Measurements from ENCODE around the gene EBF3.

EBF3 gene

GRCh38 chr10:129968020-129968852, 4.2 kb upstream of the EBF3 start:
- Histone ChIP-seq H3K27me3 (ENCODE audit: insufficient read depth, low read length) (peaks cover 84% of the 10 kb centered on the region), H3K36me3 (ENCODE audit: insufficient read depth, low read length) (no peaks in the 10 kb centered on the region), H2AFZ (ENCODE audit: low read depth, low read length) (no peak overlapping the region), H3K4me3 (ENCODE audit: low read length) (no peak overlapping the region), H3K4me1 (ENCODE audit: insufficient read depth, low read length) (peaks cover 41% of the 10 kb centered on the region), H3K9me3 (ENCODE audit: low read length) (no peaks in the 10 kb centered on the region)

- Histone ChIP-seq H2AFZ (ENCODE audit: low read depth, low read length) (no peak overlapping the region), H3K36me3 (ENCODE audit: insufficient read depth, low read length) (no peaks in the 10 kb centered on the region), H3K9me3 (ENCODE audit: low read length) (no peaks in the 10 kb centered on the region), H3K4me1 (ENCODE audit: insufficient read depth, low read length) (peaks cover 47% of the 10 kb centered on the region), H3K4me3 (ENCODE audit: low read length) (no peak overlapping the region), H3K27me3 (ENCODE audit: insufficient read depth, low read length) (peaks cover 84% of the 10 kb centered on the region)
Observed at GRCh38 chr10:129967579-129968019, 3.5 kb upstream of the EBF3 start.

- Histone ChIP-seq H3K36me3 (ENCODE audit: insufficient read depth, low read length) (no peaks in the 10 kb centered on the region), H3K27me3 (ENCODE audit: insufficient read depth, low read length) (peaks cover 84% of the 10 kb centered on the region), H3K4me3 (ENCODE audit: low read length) (no peak overlapping the region)
Observed at GRCh38 chr10:129966889-129967578, 3.0 kb upstream of the EBF3 start.

GRCh38 chr10:129966370-129966888, 2.4 kb upstream of the EBF3 start:
- no peak overlapping the region for H3K4me3 ChIP-seq (ENCODE audit: low read length)
- H3K36me3 ChIP-seq (ENCODE audit: insufficient read depth, low read length): no peaks in the 10 kb centered on the region
- peaks cover 85% of the 10 kb centered on the region for H3K27me3 ChIP-seq (ENCODE audit: insufficient read depth, low read length)
- no peak overlapping the region for H2AFZ ChIP-seq (ENCODE audit: low read depth, low read length)
- H3K4me1 ChIP-seq (ENCODE audit: insufficient read depth, low read length): peaks cover 50% of the 10 kb centered on the region
- no peaks in the 10 kb centered on the region for H3K9me3 ChIP-seq (ENCODE audit: low read length)

More at GRCh38 chr10:129966889-129967578, 3.0 kb upstream of the EBF3 start:
- H3K9me3 ChIP-seq (ENCODE audit: low read length): no peaks in the 10 kb centered on the region
- no peak overlapping the region for H2AFZ ChIP-seq (ENCODE audit: low read depth, low read length)
- H3K4me1 ChIP-seq (ENCODE audit: insufficient read depth, low read length): peaks cover 51% of the 10 kb centered on the region

- H3K27me3 ChIP-seq (ENCODE audit: insufficient read depth, low read length): peaks cover 86% of the 10 kb centered on the region
- H3K36me3 ChIP-seq (ENCODE audit: insufficient read depth, low read length): no peaks in the 10 kb centered on the region
- H2AFZ ChIP-seq (ENCODE audit: low read depth, low read length): no peak overlapping the region
- H3K4me1 ChIP-seq (ENCODE audit: insufficient read depth, low read length): peaks cover 49% of the 10 kb centered on the region
- no peaks in the 10 kb centered on the region for H3K9me3 ChIP-seq (ENCODE audit: low read length)
- H3K4me3 ChIP-seq (ENCODE audit: low read length): peak overlapping the region; percentile 33
Observed at GRCh38 chr10:129965959-129966358, 1.9 kb upstream of the EBF3 start.

GRCh38 chr10:129965425-129965808, 1.3 kb upstream of the EBF3 start:
- Histone ChIP-seq H3K36me3 (ENCODE audit: insufficient read depth, low read length) (no peaks in the 10 kb centered on the region), H3K4me1 (ENCODE audit: insufficient read depth, low read length) (peaks cover 44% of the 10 kb centered on the region), H3K4me3 (ENCODE audit: low read length) (peak overlapping the region; percentile 33), H3K27me3 (ENCODE audit: insufficient read depth, low read length) (peaks cover 86% of the 10 kb centered on the region), H3K9me3 (ENCODE audit: low read length) (no peaks in the 10 kb centered on the region), H2AFZ (ENCODE audit: low read depth, low read length) (no peak overlapping the region)

- Histone ChIP-seq H3K4me3 (ENCODE audit: low read length) (peak overlapping the region; percentile 33), H3K4me1 (ENCODE audit: insufficient read depth, low read length) (peaks cover 44% of the 10 kb centered on the region), H2AFZ (ENCODE audit: low read depth, low read length) (peak overlapping the region; percentile 14), H3K36me3 (ENCODE audit: insufficient read depth, low read length) (no peaks in the 10 kb centered on the region), H3K27me3 (ENCODE audit: insufficient read depth, low read length) (peaks cover 85% of the 10 kb centered on the region), H3K9me3 (ENCODE audit: low read length) (no peaks in the 10 kb centered on the region)
Observed at GRCh38 chr10:129964611-129965424, 744 bp upstream of the EBF3 start.

- Histone ChIP-seq H3K27me3 (ENCODE audit: insufficient read depth, low read length) (peaks cover 82% of the 10 kb centered on the region), H3K9me3 (ENCODE audit: low read length) (no peaks in the 10 kb centered on the region), H2AFZ (ENCODE audit: low read depth, low read length) (peak overlapping the region; percentile 18), H3K4me1 (ENCODE audit: insufficient read depth, low read length) (peaks cover 40% of the 10 kb centered on the region), H3K4me3 (ENCODE audit: low read length) (peak overlapping the region; percentile 52), H3K36me3 (ENCODE audit: insufficient read depth, low read length) (no peaks in the 10 kb centered on the region)
Observed at GRCh38 chr10:129962872-129963640, 1.0 kb downstream of the EBF3 start.

GRCh38 chr10:129962031-129962871, 1.8 kb downstream of the EBF3 start:
- H3K27me3 ChIP-seq (ENCODE audit: insufficient read depth, low read length): peaks cover 81% of the 10 kb centered on the region
- no peaks in the 10 kb centered on the region for H3K36me3 ChIP-seq (ENCODE audit: insufficient read depth, low read length)
- H3K4me3 ChIP-seq (ENCODE audit: low read length): peak overlapping the region; percentile 52
- H2AFZ ChIP-seq (ENCODE audit: low read depth, low read length): no peak overlapping the region
- H3K9me3 ChIP-seq (ENCODE audit: low read length): no peaks in the 10 kb centered on the region
- H3K4me1 ChIP-seq (ENCODE audit: insufficient read depth, low read length): peaks cover 34% of the 10 kb centered on the region

- peak overlapping the region; percentile 52 for H3K4me3 ChIP-seq (ENCODE audit: low read length)
- H3K27me3 ChIP-seq (ENCODE audit: insufficient read depth, low read length): peaks cover 81% of the 10 kb centered on the region
- no peaks in the 10 kb centered on the region for H3K36me3 ChIP-seq (ENCODE audit: insufficient read depth, low read length)
- H2AFZ ChIP-seq (ENCODE audit: low read depth, low read length): no peak overlapping the region
- no peaks in the 10 kb centered on the region for H3K9me3 ChIP-seq (ENCODE audit: low read length)
- H3K4me1 ChIP-seq (ENCODE audit: insufficient read depth, low read length): peaks cover 26% of the 10 kb centered on the region
Observed at GRCh38 chr10:129961157-129961701, 2.8 kb downstream of the EBF3 start.

- Histone ChIP-seq H2AFZ (ENCODE audit: low read depth, low read length) (no peak overlapping the region), H3K4me1 (ENCODE audit: insufficient read depth, low read length) (peaks cover 22% of the 10 kb centered on the region), H3K36me3 (ENCODE audit: insufficient read depth, low read length) (no peaks in the 10 kb centered on the region), H3K9me3 (ENCODE audit: low read length) (no peaks in the 10 kb centered on the region), H3K4me3 (ENCODE audit: low read length) (peak overlapping the region; percentile 52), H3K27me3 (ENCODE audit: insufficient read depth, low read length) (peaks cover 80% of the 10 kb centered on the region)
Observed at GRCh38 chr10:129960481-129961156, 3.5 kb downstream of the EBF3 start.
